Esophagus squamous epithelium (tissue), 5 donors: ENCODE data around the gene MYBL2. TPM values are rescaled to one million over a fixed set of nuclear protein-coding genes. Genes with fewer than 3 reads are reported as not detected.
"Not testable (repeated sequence)": the region's sequence is repeated elsewhere in the genome, so short reads cannot be mapped to it uniquely, and the experiment has no call there.

Source experiments
- DNase-seq: peaks from one replicate; lab custom pipeline; 2025; lab: John Stamatoyannopoulos, UW
- H3K27ac ChIP-seq, 4 donors: fragments of 200-600 bp; sonication (generic); one replicate each; pipeline ENCODE4 v1.5.1; 2016 to 2019; ENCODE audit warnings: mild to moderate bottlenecking in 1 of 4
- H3K27me3 ChIP-seq, 4 donors: fragments of 200-600 bp; sonication (generic); 1 replicate in 3 of 4; 2 replicates in 1 of 4; pipeline versions ENCODE4 v1.5.1 to v1.6.0; 2017 to 2021; ENCODE audit warnings: antibody characterized with exemption in 1 of 4
- H3K36me3 ChIP-seq, 3 donors: fragments of 200-600 bp; sonication (generic); one replicate each; pipeline ENCODE4 v1.5.1; 2016 to 2019
- H3K4me1 ChIP-seq, 3 donors: fragments of 200-600 bp; sonication (generic); one replicate each; pipeline ENCODE4 v1.5.1; 2017 to 2019
- H3K4me3 ChIP-seq, 4 donors: fragments of 200-600 bp; sonication (generic); 1 replicate in 3 of 4; 2 replicates in 1 of 4; pipeline ENCODE4 v1.5.1; 2016 to 2019; ENCODE audit warnings: mild to moderate bottlenecking in 2 of 4, moderate library complexity in 1 of 4
- H3K9me3 ChIP-seq, 3 donors: fragments of 200-600 bp; sonication (generic); one replicate each; pipeline ENCODE4 v1.5.1; 2016 to 2019
- POLR2A ChIP-seq, 4 donors: fragments of 450-650 bp; IDR thresholded peaks; one replicate each; pipeline ENCODE4 v1.6.1; 2017; ENCODE audit warnings: antibody characterized with exemption in 4 of 4, mild to moderate bottlenecking in 4 of 4, moderate library complexity in 3 of 4
- WGBS, 2 donors: methylation state at CpG; one replicate each; pipeline ENCODE4 v1.1.5; 2018; 5-methylcytosine and 5-hydroxymethylcytosine counted together
- intact Hi-C: fragments of 100-400 bp; cut with DNase I; formaldehyde crosslinking; loops from one replicate; pipeline ENCODE4 v1.15.0; 2022
- total RNA-seq, 4 donors: library from RNA; depleted of rRNA; stranded (reverse); fragments of >200 nt; gene quantifications; one replicate each; pipeline ENCODE4 v1.1.0, GENCODE V29; 2016
- TF ChIP-seq, protein P1 (sequence below), 6 experiments: fragments of 450-650 bp in 4 of 6; fragments of 200-600 bp in 2 of 6; sonication (generic) in 2 of 6; IDR thresholded peaks; one replicate each; pipeline ENCODE4 v1.5.1; 2016 to 2019; ENCODE audit warnings: antibody characterized with exemption in 6 of 6, mild to moderate bottlenecking in 4 of 6, moderate library complexity in 4 of 6
- donor health status: DM: yes; HTN: yes; CAD: no.

The MYBL2 gene
- total RNA-seq, 4 donors from 2014 or later: 3.1 to 19.9 (median 11.9) TPM

DNA sequence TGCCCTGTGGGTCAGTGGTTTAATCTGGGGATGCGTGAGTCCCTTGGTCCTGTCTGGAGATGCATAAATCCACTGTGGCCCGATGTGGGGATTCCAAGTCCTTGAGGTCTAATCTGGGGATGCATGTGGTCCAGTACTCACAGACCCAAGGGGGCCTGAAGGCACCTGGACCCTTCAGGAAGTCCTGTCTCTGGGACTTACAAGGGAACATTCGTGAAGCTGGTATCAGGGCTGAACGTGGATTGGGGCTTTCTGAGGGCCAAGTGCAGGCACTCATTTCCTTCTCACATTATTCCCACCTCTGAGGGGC, 85.1 kb downstream of the MYBL2 start:
- Histone ChIP-seq H3K4me3 (no peak overlapping the region), H3K9me3 (no peaks in the 10 kb centered on the region), H3K27me3 (peaks cover 0 to 36% (median 0%) of the 10 kb centered on the region in 4 donors), H3K27ac (peak overlapping the region; percentile 24 to 86 (median 68)), H3K36me3 (no peaks in the 10 kb centered on the region), H3K4me1 (peaks cover 6 to 16% (median 12%) of the 10 kb centered on the region in 3 donors)
- 56 to 86% methylated on average over 2 to 4 of the region's 4 CpGs for WGBS, 2 donors
- intact Hi-C loops: loop anchor here (10.0 kb wide), 1 partner anchor 423 kb away; no protein-coding TSS in a partner anchor
- no peak for TF ChIP-seq POLR2A (IDR thresholded peaks at IDR 0.05)
- TF ChIP-seq, protein P1, sequence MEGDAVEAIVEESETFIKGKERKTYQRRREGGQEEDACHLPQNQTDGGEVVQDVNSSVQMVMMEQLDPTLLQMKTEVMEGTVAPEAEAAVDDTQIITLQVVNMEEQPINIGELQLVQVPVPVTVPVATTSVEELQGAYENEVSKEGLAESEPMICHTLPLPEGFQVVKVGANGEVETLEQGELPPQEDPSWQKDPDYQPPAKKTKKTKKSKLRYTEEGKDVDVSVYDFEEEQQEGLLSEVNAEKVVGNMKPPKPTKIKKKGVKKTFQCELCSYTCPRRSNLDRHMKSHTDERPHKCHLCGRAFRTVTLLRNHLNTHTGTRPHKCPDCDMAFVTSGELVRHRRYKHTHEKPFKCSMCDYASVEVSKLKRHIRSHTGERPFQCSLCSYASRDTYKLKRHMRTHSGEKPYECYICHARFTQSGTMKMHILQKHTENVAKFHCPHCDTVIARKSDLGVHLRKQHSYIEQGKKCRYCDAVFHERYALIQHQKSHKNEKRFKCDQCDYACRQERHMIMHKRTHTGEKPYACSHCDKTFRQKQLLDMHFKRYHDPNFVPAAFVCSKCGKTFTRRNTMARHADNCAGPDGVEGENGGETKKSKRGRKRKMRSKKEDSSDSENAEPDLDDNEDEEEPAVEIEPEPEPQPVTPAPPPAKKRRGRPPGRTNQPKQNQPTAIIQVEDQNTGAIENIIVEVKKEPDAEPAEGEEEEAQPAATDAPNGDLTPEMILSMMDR (IDR thresholded peaks at IDR 0.05): no peak
- no peak for DNase-seq

GRCh38 chr20:43752561-43753301, 85.8 kb downstream of the MYBL2 start:
- intact Hi-C loops: loop anchor here (10.0 kb wide), 1 partner anchor 422 kb away; no protein-coding TSS in a partner anchor
- Histone ChIP-seq H3K27me3 (peaks cover 0 to 30% (median 0%) of the 10 kb centered on the region in 4 donors), H3K4me1 (peaks cover 6 to 16% (median 12%) of the 10 kb centered on the region in 3 donors), H3K36me3 (no peaks in the 10 kb centered on the region), H3K27ac (peak overlapping the region; percentile 24 to 86 (median 68)), H3K4me3 (no peak overlapping the region), H3K9me3 (no peaks in the 10 kb centered on the region)
- 51 to 61% methylated on average over 12 to 13 of the region's 13 CpGs for WGBS, 2 donors
- TF ChIP-seq, protein P1 (IDR thresholded peaks at IDR 0.05): no peak
- no peak for TF ChIP-seq POLR2A (IDR thresholded peaks at IDR 0.05)
- peak; percentile 7 for DNase-seq

- H3K4me1 ChIP-seq: peaks cover 0 to 8% (median 6%) of the 10 kb centered on the region in 3 donors
- no peaks in the 10 kb centered on the region for H3K36me3 ChIP-seq
- H3K9me3 ChIP-seq: no peaks in the 10 kb centered on the region
- peaks cover 0 to 4% (median 0%) of the 10 kb centered on the region in 4 donors for H3K27me3 ChIP-seq
- no peak for DNase-seq
- H3K27ac ChIP-seq: no peak overlapping the region
- H3K4me3 ChIP-seq: no peak overlapping the region
- no peak for TF ChIP-seq POLR2A (IDR thresholded peaks at IDR 0.05)
- TF ChIP-seq, protein P1 (IDR thresholded peaks at IDR 0.05): no peak
- 79 to 80% methylated on average over 7 of the region's 7 CpGs for WGBS, 2 donors
- intact Hi-C loops: loop anchor here (10.0 kb wide), 1 partner anchor 419 kb away; no protein-coding TSS in a partner anchor
These were observed 88.5 kb downstream of the MYBL2 start for GRCh38 chr20:43755390-43755789.

- Histone ChIP-seq H3K4me3 (no peak overlapping the region), H3K36me3 (no peaks in the 10 kb centered on the region), H3K27me3 (peaks cover 0 to 4% (median 0%) of the 10 kb centered on the region in 4 donors), H3K4me1 (peaks cover 0 to 8% (median 2%) of the 10 kb centered on the region in 3 donors), H3K27ac (no peak overlapping the region), H3K9me3 (no peaks in the 10 kb centered on the region)
- WGBS, 2 donors: 84 to 88% methylated on average over 8 of the region's 8 CpGs
- intact Hi-C loops: loop anchor here (10.0 kb wide), 1 partner anchor 419 kb away; no protein-coding TSS in a partner anchor
- no peak for DNase-seq
- no peak for TF ChIP-seq POLR2A (IDR thresholded peaks at IDR 0.05)
- TF ChIP-seq, protein P1 (IDR thresholded peaks at IDR 0.05): no peak
These were observed 88.9 kb downstream of the MYBL2 start for GRCh38 chr20:43755851-43756250.

DNA sequence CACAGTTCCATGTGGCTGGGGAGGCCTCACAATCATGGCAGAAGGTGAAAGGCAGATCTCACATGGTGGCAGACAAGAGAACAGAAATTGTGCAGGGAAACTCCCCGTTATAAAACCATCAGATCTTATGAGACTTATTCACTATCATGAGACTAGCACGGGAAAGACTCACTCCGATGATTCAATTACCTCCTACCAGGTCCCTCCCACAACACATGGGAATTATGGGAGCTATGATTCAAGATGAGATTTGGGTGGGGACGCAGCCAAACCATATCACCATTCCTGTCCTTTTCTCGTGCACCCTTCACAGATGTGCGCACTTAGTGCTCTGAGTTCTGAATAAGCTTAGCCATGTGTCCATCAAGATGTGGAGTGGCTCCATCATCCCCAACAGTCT, 91.0 kb downstream of the MYBL2 start:
- H3K27ac ChIP-seq, DNase-seq, H3K27me3 ChIP-seq, H3K4me3 ChIP-seq, H3K4me1 ChIP-seq, H3K9me3 ChIP-seq, H3K36me3 ChIP-seq: not testable (repeated sequence)
- WGBS, 2 donors: 80% methylated on average over 6 of the region's 6 CpGs
- intact Hi-C loops: loop anchor here (10.0 kb wide), 1 partner anchor 417 kb away; no protein-coding TSS in a partner anchor
